ENCODE data around the gene DDX20. TPM values are rescaled to one million over a fixed set of nuclear protein-coding genes. Genes with fewer than 3 reads are reported as not detected.

Gene DDX20
- total RNA-seq, 3 donors from 2014 or later (not counting 1 experiment from before 2014, with no cell fraction given), result 17.5 to 21.8 (median 17.7) TPM

DNA sequence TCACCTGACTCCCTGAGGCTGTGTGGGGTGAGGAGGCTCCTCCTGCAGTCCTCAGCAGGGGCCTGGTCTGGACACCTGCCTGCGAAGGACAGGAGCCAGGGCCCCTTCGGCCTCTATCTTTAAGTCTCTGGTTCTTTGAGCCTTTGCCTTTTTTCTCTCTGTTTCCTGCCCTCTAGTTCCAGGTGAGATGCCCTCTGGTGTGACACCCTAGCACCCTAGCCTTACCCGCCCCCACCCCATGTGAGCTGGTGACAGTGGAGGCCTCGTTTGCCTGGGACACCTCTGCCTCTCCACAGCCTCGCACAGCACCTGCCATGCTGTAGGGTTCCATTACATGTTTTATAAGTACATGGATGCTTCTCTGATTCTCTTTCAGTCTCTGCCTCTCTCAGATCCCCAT is 47.3 kb downstream of the DDX20 start:
- Mint-ChIP-seq H3K4me3 (no peak overlapping the region), H3K27ac (no peak overlapping the region), H3K9me3 (no peaks in the 10 kb centered on the region), H3K4me1 (peaks cover 7 to 11% of the 10 kb centered on the region in 2 donors), H3K36me3 (no peaks in the 10 kb centered on the region), H3K27me3 (ENCODE audit: low read depth in 2 of 2) (peaks cover 0 to 6% of the 10 kb centered on the region in 2 donors)
- ATAC-seq (no peak), DNase-seq (no peak)
- Histone ChIP-seq H3K9me3 (ENCODE audit: control insufficient read depth, insufficient read depth, low read length) (no peaks in the 10 kb centered on the region), H3K27ac (ENCODE audit: low read length) (no peak overlapping the region), H3K4me1 (ENCODE audit: control insufficient read depth, insufficient read depth, low read length) (no peaks in the 10 kb centered on the region), H3K36me3 (ENCODE audit: control insufficient read depth, insufficient read depth, low read length) (no peaks in the 10 kb centered on the region), H3K4me3 (ENCODE audit: low read length) (no peak overlapping the region), H3K27me3 (ENCODE audit: control insufficient read depth, insufficient read depth, low read length) (no peaks in the 10 kb centered on the region)
- WGBS (ENCODE audit: insufficient coverage), result 91% methylated on average over 5 of the region's 5 CpGs
- intact Hi-C loops (cut with micrococcal nuclease), result no loop called here
- TF ChIP-seq, protein P1, sequence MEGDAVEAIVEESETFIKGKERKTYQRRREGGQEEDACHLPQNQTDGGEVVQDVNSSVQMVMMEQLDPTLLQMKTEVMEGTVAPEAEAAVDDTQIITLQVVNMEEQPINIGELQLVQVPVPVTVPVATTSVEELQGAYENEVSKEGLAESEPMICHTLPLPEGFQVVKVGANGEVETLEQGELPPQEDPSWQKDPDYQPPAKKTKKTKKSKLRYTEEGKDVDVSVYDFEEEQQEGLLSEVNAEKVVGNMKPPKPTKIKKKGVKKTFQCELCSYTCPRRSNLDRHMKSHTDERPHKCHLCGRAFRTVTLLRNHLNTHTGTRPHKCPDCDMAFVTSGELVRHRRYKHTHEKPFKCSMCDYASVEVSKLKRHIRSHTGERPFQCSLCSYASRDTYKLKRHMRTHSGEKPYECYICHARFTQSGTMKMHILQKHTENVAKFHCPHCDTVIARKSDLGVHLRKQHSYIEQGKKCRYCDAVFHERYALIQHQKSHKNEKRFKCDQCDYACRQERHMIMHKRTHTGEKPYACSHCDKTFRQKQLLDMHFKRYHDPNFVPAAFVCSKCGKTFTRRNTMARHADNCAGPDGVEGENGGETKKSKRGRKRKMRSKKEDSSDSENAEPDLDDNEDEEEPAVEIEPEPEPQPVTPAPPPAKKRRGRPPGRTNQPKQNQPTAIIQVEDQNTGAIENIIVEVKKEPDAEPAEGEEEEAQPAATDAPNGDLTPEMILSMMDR (IDR thresholded peaks at IDR 0.05), result no peak

DNA sequence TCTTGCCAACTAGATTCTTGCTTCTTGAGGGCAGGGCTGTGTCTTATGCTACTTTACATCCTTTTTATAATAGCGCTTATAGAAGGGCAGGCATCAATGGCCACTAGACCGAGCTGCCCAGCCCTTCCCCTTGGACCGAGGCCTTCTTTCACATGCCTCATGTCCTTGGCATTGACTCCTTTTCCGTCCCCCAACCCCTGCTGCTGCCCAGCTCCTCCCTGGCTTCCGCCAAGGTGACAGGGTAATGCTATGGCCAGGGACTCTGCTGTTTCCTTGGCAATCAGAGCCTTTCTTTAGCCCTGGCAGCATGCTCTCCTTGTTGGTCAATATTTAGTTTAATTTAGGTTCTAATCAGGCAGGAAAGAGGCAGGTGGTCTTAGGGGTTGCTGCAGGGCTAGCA is 48.2 kb downstream of the DDX20 start:
- TF ChIP-seq, protein P1 (IDR thresholded peaks at IDR 0.05), result no peak
- Histone ChIP-seq H3K36me3 (ENCODE audit: control insufficient read depth, insufficient read depth, low read length) (no peaks in the 10 kb centered on the region), H3K4me3 (ENCODE audit: low read length) (no peak overlapping the region), H3K4me1 (ENCODE audit: control insufficient read depth, insufficient read depth, low read length) (no peaks in the 10 kb centered on the region), H3K27ac (ENCODE audit: low read length) (no peak overlapping the region), H3K27me3 (ENCODE audit: control insufficient read depth, insufficient read depth, low read length) (no peaks in the 10 kb centered on the region), H3K9me3 (ENCODE audit: control insufficient read depth, insufficient read depth, low read length) (no peaks in the 10 kb centered on the region)
- H3K9me3 Mint-ChIP-seq, result no peaks in the 10 kb centered on the region
- intact Hi-C loops (cut with micrococcal nuclease), result no loop called here
- peaks cover 7 to 11% of the 10 kb centered on the region in 2 donors for H3K4me1 Mint-ChIP-seq
- WGBS (ENCODE audit: insufficient coverage), result 86% methylated on average over 5 of the region's 5 CpGs
- H3K27ac Mint-ChIP-seq, result no peak overlapping the region
- H3K36me3 Mint-ChIP-seq, result no peaks in the 10 kb centered on the region
- H3K27me3 Mint-ChIP-seq (ENCODE audit: low read depth in 2 of 2), result peaks cover 0 to 6% of the 10 kb centered on the region in 2 donors
- DNase-seq, result no peak
- no peak overlapping the region for H3K4me3 Mint-ChIP-seq
- ATAC-seq, result no peak

- intact Hi-C loops (cut with micrococcal nuclease), result no loop called here
- peaks cover 0 to 3% of the 10 kb centered on the region in 2 donors for H3K27me3 Mint-ChIP-seq (ENCODE audit: low read depth in 2 of 2)
- H3K27ac Mint-ChIP-seq, result no peak overlapping the region
- H3K9me3 Mint-ChIP-seq, result no peaks in the 10 kb centered on the region
- Histone ChIP-seq H3K27ac (ENCODE audit: low read length) (no peak overlapping the region), H3K4me1 (ENCODE audit: control insufficient read depth, insufficient read depth, low read length) (peaks cover 4% of the 10 kb centered on the region), H3K4me3 (ENCODE audit: low read length) (no peak overlapping the region), H3K36me3 (ENCODE audit: control insufficient read depth, insufficient read depth, low read length) (no peaks in the 10 kb centered on the region), H3K27me3 (ENCODE audit: control insufficient read depth, insufficient read depth, low read length) (no peaks in the 10 kb centered on the region), H3K9me3 (ENCODE audit: control insufficient read depth, insufficient read depth, low read length) (no peaks in the 10 kb centered on the region)
- H3K36me3 Mint-ChIP-seq, result no peaks in the 10 kb centered on the region
- TF ChIP-seq, protein P1 (IDR thresholded peaks at IDR 0.05), result no peak
- no peak for ATAC-seq
- DNase-seq, result no peak
- peaks cover 7 to 11% of the 10 kb centered on the region in 2 donors for H3K4me1 Mint-ChIP-seq
- 90% methylated on average over 11 of the region's 11 CpGs for WGBS (ENCODE audit: insufficient coverage)
- H3K4me3 Mint-ChIP-seq, result no peak overlapping the region
Observed at GRCh38 chr1:111804776-111805175, 49.1 kb downstream of the DDX20 start.

DNA sequence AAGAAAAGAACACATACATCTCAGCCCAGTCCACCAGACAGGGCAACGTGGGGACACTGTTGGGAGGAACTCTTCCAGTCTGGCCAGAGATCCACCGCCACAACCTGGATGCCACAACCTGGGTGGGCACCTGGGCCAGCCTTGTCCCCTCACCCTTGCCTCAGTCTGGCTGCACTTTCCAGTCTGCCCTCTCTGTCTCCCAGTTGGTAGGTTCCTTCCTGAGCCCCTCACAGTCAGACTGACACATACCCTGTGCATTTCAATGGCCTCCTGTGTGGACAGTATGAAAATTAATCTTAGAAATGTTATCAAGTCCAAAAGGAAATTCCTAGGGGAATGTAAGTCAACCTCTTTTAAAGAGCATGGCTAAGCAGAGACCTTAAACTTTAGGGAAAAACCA is 49.5 kb downstream of the DDX20 start:
- no peak for DNase-seq
- H3K27ac Mint-ChIP-seq, result no peak overlapping the region
- no peak overlapping the region for H3K4me3 Mint-ChIP-seq

More for the DNA sequence above, 49.5 kb downstream of the DDX20 start:
- Mint-ChIP-seq H3K36me3 (no peaks in the 10 kb centered on the region), H3K4me1 (peaks cover 7 to 11% of the 10 kb centered on the region in 2 donors), H3K27me3 (ENCODE audit: low read depth in 2 of 2) (peaks cover 0 to 3% of the 10 kb centered on the region in 2 donors), H3K9me3 (no peaks in the 10 kb centered on the region)
- Histone ChIP-seq H3K36me3 (ENCODE audit: control insufficient read depth, insufficient read depth, low read length) (no peaks in the 10 kb centered on the region), H3K9me3 (ENCODE audit: control insufficient read depth, insufficient read depth, low read length) (no peaks in the 10 kb centered on the region), H3K27me3 (ENCODE audit: control insufficient read depth, insufficient read depth, low read length) (no peaks in the 10 kb centered on the region), H3K4me1 (ENCODE audit: control insufficient read depth, insufficient read depth, low read length) (peaks cover 5% of the 10 kb centered on the region), H3K4me3 (ENCODE audit: low read length) (no peak overlapping the region), H3K27ac (ENCODE audit: low read length) (no peak overlapping the region)
- 89% methylated on average over 2 of the region's 2 CpGs for WGBS (ENCODE audit: insufficient coverage)
- intact Hi-C loops (cut with micrococcal nuclease), result no loop called here
- no peak for ATAC-seq
- TF ChIP-seq, protein P1 (IDR thresholded peaks at IDR 0.05), result no peak
